Measurements from ENCODE around the gene PRORP. TPM values are rescaled to one million over a fixed set of nuclear protein-coding genes. Genes with fewer than 3 reads are reported as not detected.
"Not testable (repeated sequence)": the region's sequence is repeated elsewhere in the genome, so short reads cannot be mapped to it uniquely, and the experiment has no call there.

The PRORP gene
- total RNA-seq, 1 donor from 2014 or later = 22.4 TPM

- Histone ChIP-seq H3K9me3 (no peaks in the 10 kb centered on the region), H3K27ac (no peak overlapping the region), H3K36me3 (no peaks in the 10 kb centered on the region), H3K4me1 (no peaks in the 10 kb centered on the region), H3K27me3 (ENCODE audit: low read depth) (no peaks in the 10 kb centered on the region), H3K4me3 (no peak overlapping the region)
- ATAC-seq (no peak), DNase-seq (no peak)
- TF ChIP-seq CTCF (IDR thresholded peaks at IDR 0.05) = no peak
- intact Hi-C loops (cut with DNase I) = no loop called here
These were observed 26.9 kb downstream of the PRORP start for GRCh38 chr14:35149239-35149638.

GRCh38 chr14:35152531-35152930, 30.2 kb downstream of the PRORP start:
- DNase-seq; intact Hi-C loops (cut with DNase I); H3K9me3 ChIP-seq; H3K36me3 ChIP-seq; H3K27ac ChIP-seq; H3K27me3 ChIP-seq (ENCODE audit: low read depth); H3K4me3 ChIP-seq; ATAC-seq: not testable (repeated sequence)
- peaks cover 18% of the 10 kb centered on the region for H3K4me1 ChIP-seq

GRCh38 chr14:35154016-35154415, 31.7 kb downstream of the PRORP start:
- H3K4me1 ChIP-seq = peaks cover 18% of the 10 kb centered on the region
- ATAC-seq (no peak), DNase-seq (no peak)
- H3K4me3 ChIP-seq = no peak overlapping the region
- H3K9me3 ChIP-seq = no peaks in the 10 kb centered on the region
- H3K36me3 ChIP-seq = peaks cover 1% of the 10 kb centered on the region
- intact Hi-C loops (cut with DNase I) = no loop called here
- TF ChIP-seq CTCF (IDR thresholded peaks at IDR 0.05) = no peak
- H3K27ac ChIP-seq = no peak overlapping the region
- H3K27me3 ChIP-seq (ENCODE audit: low read depth) = no peaks in the 10 kb centered on the region

GRCh38 chr14:35155962-35156361, 33.6 kb downstream of the PRORP start:
- intact Hi-C loops (cut with DNase I) = no loop called here
- Histone ChIP-seq H3K36me3 (peaks cover 5% of the 10 kb centered on the region), H3K9me3 (no peaks in the 10 kb centered on the region), H3K27ac (peak overlapping the region; percentile 8), H3K27me3 (ENCODE audit: low read depth) (no peaks in the 10 kb centered on the region), H3K4me3 (no peak overlapping the region), H3K4me1 (peaks cover 29% of the 10 kb centered on the region)
- no peak for TF ChIP-seq CTCF (IDR thresholded peaks at IDR 0.05)
- ATAC-seq (peak; percentile 19 to 68), DNase-seq (no peak)

GRCh38 chr14:35158491-35158890, 36.1 kb downstream of the PRORP start:
- TF ChIP-seq CTCF (IDR thresholded peaks at IDR 0.05) = no peak
- no peak for ATAC-seq
- no peak for DNase-seq
- Histone ChIP-seq H3K36me3 (peaks cover 5% of the 10 kb centered on the region), H3K4me3 (no peak overlapping the region), H3K9me3 (no peaks in the 10 kb centered on the region), H3K4me1 (peaks cover 29% of the 10 kb centered on the region), H3K27ac (no peak overlapping the region), H3K27me3 (ENCODE audit: low read depth) (no peaks in the 10 kb centered on the region)
- intact Hi-C loops (cut with DNase I) = no loop called here

GRCh38 chr14:35158951-35159653, 36.8 kb downstream of the PRORP start:
- peaks cover 5% of the 10 kb centered on the region for H3K36me3 ChIP-seq
- H3K27ac ChIP-seq = no peak overlapping the region
- no peak for ATAC-seq

More at GRCh38 chr14:35158951-35159653, 36.8 kb downstream of the PRORP start:
- Histone ChIP-seq H3K4me3 (no peak overlapping the region), H3K4me1 (peaks cover 29% of the 10 kb centered on the region), H3K9me3 (no peaks in the 10 kb centered on the region), H3K27me3 (ENCODE audit: low read depth) (no peaks in the 10 kb centered on the region)
- no peak for DNase-seq
- TF ChIP-seq CTCF (IDR thresholded peaks at IDR 0.05) = no peak
- intact Hi-C loops (cut with DNase I) = no loop called here
